ENCODE data around the gene HTATIP2. TPM values are rescaled to one million over a fixed set of nuclear protein-coding genes. Genes with fewer than 3 reads are reported as not detected.

Gene HTATIP2
- total RNA-seq, 1 donor from 2014 or later = 5.7 TPM

Other genes starting within 250 kb of the HTATIP2 start
- gene DBX1, start 203.2 kb upstream of the HTATIP2 start, total RNA-seq = under 0.01 TPM
- 17.2 TPM for gene PRMT3, start 24.0 kb downstream of the HTATIP2 start, total RNA-seq
- not detected for gene SLC6A5, start 235.9 kb downstream of the HTATIP2 start, total RNA-seq